K562 (cell line): ENCODE measurements around the gene DDAH1. TPM values are rescaled to one million over a fixed set of nuclear protein-coding genes. Genes with fewer than 3 reads are reported as not detected.

ENCODE experiments used
- ATAC-seq: fragments of 200-7000 bp; cut with Tn5 transposase; 3 replicates; pipeline ENCODE4 v1.9.1; 2020; ENCODE audit warnings: moderate library complexity
- BruUV-seq: library from RNA; stranded (reverse); fragments of 400-500 nt; replicated peaks from 2 replicates; lab custom pipeline; 2021; lab: Mats Ljungman, UMichigan
- CTCF ChIA-PET: fragments of 300-600 bp; formaldehyde crosslinking; extraction: SDS; loops from one replicate; lab custom pipeline; 2021; ENCODE audit warnings: low intra/inter-chr PET ratio; lab: Yijun Ruan, JAX
- POLR2A ChIA-PET: fragments of 300-600, 350-650 bp; sonication (Branson Sonifier 250); formaldehyde crosslinking; extraction: SDS; loops from one replicate; lab custom pipeline; 2021; ENCODE audit warnings: antibody characterized with exemption, inconsistent platforms; lab: Yijun Ruan, JAX
- DNase-seq, 4 experiments: peaks; one replicate each; pipeline versions ENCODE4 v3.0.0 to v3.0.0-alpha.2; 2011 to 2018; ENCODE audit warnings: low spot score in 3 of 4, mixed read lengths in 3 of 4; ENCODE audit errors: extremely low read depth in 1 of 4
- FAIRE-seq: peaks from 2 replicates; lab custom pipeline; 2011; peaks lifted over from hg19 to GRCh38; lab: Jason Lieb, UNC
- H2AFZ ChIP-seq: 2 replicates; pipeline ENCODE4 v1.6.0; 2011; ENCODE audit warnings: low read depth, low read length, control low read depth, inconsistent platforms
- H3K27ac ChIP-seq: fragments of 200-600 bp; 3 replicates; pipeline ENCODE4 v1.8.0; 2011; ENCODE audit warnings: low read depth, mild to moderate bottlenecking, control low read depth, inconsistent platforms, low read length, moderate library complexity, mixed read lengths; ENCODE audit errors: extremely low read depth
- H3K27me3 ChIP-seq, 2 experiments: fragments of 300-600 bp in 1 of 2; 2 replicates in 1 of 2; 3 replicates in 1 of 2; pipeline versions ENCODE4 v1.6.0 to v1.8.0; 2011; ENCODE audit warnings: inconsistent platforms in 2 of 2, low read length in 2 of 2, mild to moderate bottlenecking in 1 of 2, mixed read lengths in 1 of 2, moderate library complexity in 1 of 2; ENCODE audit not compliant: control insufficient read depth in 2 of 2, insufficient read depth in 2 of 2
- H3K36me3 ChIP-seq: fragments of 300-600 bp; 3 replicates; pipeline ENCODE4 v1.8.0; 2011; ENCODE audit warnings: mild to moderate bottlenecking, low read length, inconsistent platforms; ENCODE audit not compliant: control insufficient read depth, insufficient read depth
- H3K4me1 ChIP-seq, 2 experiments: fragments of 200-600 bp in 1 of 2; replicated peaks in 1 of 2; 2 replicates in 1 of 2; 3 replicates in 1 of 2; pipeline versions ENCODE4 v1.5.1 to v1.8.0; 2011; ENCODE audit warnings: inconsistent platforms in 2 of 2, low read length in 2 of 2, mild to moderate bottlenecking in 1 of 2, mixed read lengths in 1 of 2, moderate library complexity in 1 of 2; ENCODE audit not compliant: control insufficient read depth in 2 of 2, insufficient read depth in 2 of 2
- H3K4me2 ChIP-seq: 2 replicates; pipeline ENCODE4 v1.6.1; 2011; ENCODE audit warnings: low read length, control low read depth, inconsistent platforms, mixed read lengths; ENCODE audit not compliant: insufficient read depth
- H3K4me3 ChIP-seq: fragments of 200-600 bp; sonication (generic), shearing (Covaris generic); 2 replicates; pipeline ENCODE4 v1.5.1; 2016; ENCODE audit warnings: control low read depth, inconsistent platforms
- H3K79me2 ChIP-seq: fragments of 200-600 bp; 3 replicates; pipeline ENCODE4 v1.8.0; 2011; ENCODE audit warnings: low read length, inconsistent platforms; ENCODE audit not compliant: control insufficient read depth, insufficient read depth
- H3K9ac ChIP-seq, 2 experiments: 2 replicates each; pipeline versions ENCODE4 v1.6.0 to v1.6.1; 2011; ENCODE audit warnings: low read depth in 2 of 2, low read length in 2 of 2, control low read depth in 1 of 2, inconsistent platforms in 1 of 2, mild to moderate bottlenecking in 1 of 2, mixed read lengths in 1 of 2; ENCODE audit not compliant: insufficient read depth in 1 of 2
- H3K9me1 ChIP-seq: one replicate; pipeline ENCODE4 v1.6.0; 2011; ENCODE audit warnings: inconsistent platforms, mild to moderate bottlenecking, low read length, moderate library complexity; ENCODE audit not compliant: control insufficient read depth, insufficient read depth
- H3K9me3 ChIP-seq: replicated peaks from 2 replicates; pipeline ENCODE4 v1.5.1; 2011; ENCODE audit warnings: low read depth, low read length, inconsistent platforms; ENCODE audit not compliant: control insufficient read depth, insufficient read depth
- H4K20me1 ChIP-seq: replicated peaks from 2 replicates; pipeline ENCODE4 v1.6.1; 2011; ENCODE audit warnings: low read length, inconsistent platforms, mixed read lengths; ENCODE audit not compliant: control insufficient read depth, insufficient read depth
- BCOR ChIP-seq: fragments of 450-650 bp; IDR thresholded peaks from 2 replicates; pipeline ENCODE4 v1.6.1; 2016
- CHAMP1 ChIP-seq: fragments of 450-650 bp; IDR thresholded peaks from 2 replicates; pipeline ENCODE4 v1.6.1; 2016; ENCODE audit warnings: mild to moderate bottlenecking
- CHD4 ChIP-seq: fragments of 200-600 bp; sonication (generic); IDR thresholded peaks from 3 replicates; pipeline ENCODE4 v1.6.1; 2012; ENCODE audit warnings: low read depth, mild to moderate bottlenecking, mixed read lengths, low read length, inconsistent platforms; ENCODE audit not compliant: insufficient read depth, insufficient replicate concordance, poor library complexity, severe bottlenecking
- EP400 ChIP-seq: fragments of 450-650 bp; IDR thresholded peaks from 2 replicates; pipeline ENCODE4 v1.6.1; 2017; ENCODE audit warnings: antibody characterized with exemption, mild to moderate bottlenecking, moderate library complexity
- FOXK2 ChIP-seq, 2 experiments: fragments of 450-650 bp; IDR thresholded peaks in 1 of 2; conservative IDR thresholded peaks in 1 of 2; 2 replicates each; pipeline ENCODE4 v1.6.1; 2016; ENCODE audit warnings: low read depth in 2 of 2, mild to moderate bottlenecking in 1 of 2
- HMBOX1 ChIP-seq: sonication (generic); IDR thresholded peaks from 2 replicates; pipeline ENCODE4 v1.6.1; 2016
- HOXB6 ChIP-seq: fragments of 250-450 bp; sonication (Bioruptor Pico); IDR thresholded peaks from 2 replicates; pipeline ENCODE4 v1.5.1; 2022; ENCODE audit warnings: mild to moderate bottlenecking, borderline replicate concordance
- NCOA6 ChIP-seq: fragments of 450-650 bp; IDR thresholded peaks from 2 replicates; pipeline ENCODE4 v1.6.1; 2017; ENCODE audit warnings: mild to moderate bottlenecking
- RNF219 ChIP-seq: fragments of 250-450 bp; sonication (Bioruptor Pico); IDR thresholded peaks from 2 replicates; pipeline ENCODE4 v1.5.0; 2022; ENCODE audit warnings: mild to moderate bottlenecking
- SLC30A9 ChIP-seq: fragments of 250-450 bp; sonication (Bioruptor Pico); IDR thresholded peaks from 2 replicates; pipeline ENCODE4 v1.8.0; 2022; ENCODE audit warnings: mild to moderate bottlenecking, moderate library complexity
- TBL1XR1 ChIP-seq, 2 experiments: IDR thresholded peaks; 2 replicates each; pipeline ENCODE4 v1.6.1; 2012; ENCODE audit warnings: improper control_type of control experiment in 2 of 2, low read length in 2 of 2, mild to moderate bottlenecking in 1 of 2
- ZNF121 ChIP-seq: sonication (generic); formaldehyde crosslinking; conservative IDR thresholded peaks from 2 replicates; pipeline ENCODE4 v1.8.0; 2022; ENCODE audit warnings: missing genetic modification reagents
- ZNF324 ChIP-seq: fragments of 250-450 bp; sonication (Bioruptor Pico); IDR thresholded peaks from 2 replicates; pipeline ENCODE4 v1.4.0; 2020; ENCODE audit warnings: mild to moderate bottlenecking
- ZNF445 ChIP-seq: fragments of 250-450 bp; sonication (Bioruptor Pico); IDR thresholded peaks from 2 replicates; pipeline ENCODE4 v1.4.0; 2020; ENCODE audit warnings: low read depth, mild to moderate bottlenecking, moderate library complexity
- ZNF551 ChIP-seq: fragments of 250-450 bp; sonication (Bioruptor Pico); IDR thresholded peaks from 2 replicates; pipeline ENCODE4 v1.5.0; 2021; ENCODE audit warnings: mild to moderate bottlenecking, moderate library complexity
- ZNF764 ChIP-seq: fragments of 250-450 bp; sonication (Bioruptor Pico); IDR thresholded peaks from 2 replicates; pipeline ENCODE4 v1.4.0; 2020; ENCODE audit warnings: low read depth, mild to moderate bottlenecking, moderate library complexity
- ZNF780A ChIP-seq: fragments of 250-450 bp; sonication (Bioruptor Pico); IDR thresholded peaks from 2 replicates; pipeline ENCODE4 v1.5.0; 2021; ENCODE audit warnings: mild to moderate bottlenecking
- WGBS: fragments of 100-300 bp; shearing (Covaris generic); methylation state at CpG from one replicate; pipeline ENCODE4 v1.1.6; 2016; ENCODE audit warnings: low coverage, mixed read lengths; ENCODE audit not compliant: insufficient coverage; ENCODE audit errors: missing lambda C conversion rate; 5-methylcytosine and 5-hydroxymethylcytosine counted together
- in situ Hi-C: fragments of 300-500 bp; cut with MboI; formaldehyde crosslinking; loops from 4 replicates; pipeline ENCODE4 v1.15.0; 2018; ENCODE audit warnings: inconsistent platforms, mixed read lengths
- intact Hi-C: fragments of 100-400 bp; cut with micrococcal nuclease; formaldehyde crosslinking; loops from 2 replicates; pipeline ENCODE4 v1.14.2; 2022
- polyA plus RNA-seq, 8 experiments: library from polyadenylated mRNA; depleted of rRNA in 4 of 8; stranded (reverse) in 5 of 8; unstranded in 3 of 8; fragments of >200 nt; fragmentation: Nextera tagmentation in 2 of 8; fragmentation: Illumina TruSeq in 1 of 8; extraction: Ambion mirVana in 2 of 8; extraction: Trizol in 1 of 8; gene quantifications; 2 replicates each; pipeline versions ENCODE4 v1.2.1 to v1.2.3, GENCODE V29; 2011 to 2014; ENCODE audit warnings: inconsistent platforms in 1 of 8, missing spikeins in 1 of 8
- total RNA-seq, 7 experiments: library from RNA; depleted of rRNA in 6 of 7; stranded (reverse); fragments of >200 nt in 6 of 7; fragmentation: Illumina TruSeq in 2 of 7; extraction: Trizol in 2 of 7; gene quantifications; 2 replicates each; pipeline versions ENCODE4 v1.2.1 to v1.2.3, GENCODE V29; 2011 to 2021; ENCODE audit warnings: low replicate concordance in 1 of 7
- TF ChIP-seq, protein P1 (sequence below): fragments of 450-650 bp; IDR thresholded peaks from 2 replicates; pipeline ENCODE4 v1.6.1; 2016; ENCODE audit warnings: missing biosample characterization, missing genetic modification characterization

DDAH1 gene
- total and polyA plus RNA-seq, 9 of the 15 experiments (the other 6 are each of a cell fraction or from before 2014, with no cell fraction given), result 0.04 to 0.24 (median 0.10) TPM

DNA sequence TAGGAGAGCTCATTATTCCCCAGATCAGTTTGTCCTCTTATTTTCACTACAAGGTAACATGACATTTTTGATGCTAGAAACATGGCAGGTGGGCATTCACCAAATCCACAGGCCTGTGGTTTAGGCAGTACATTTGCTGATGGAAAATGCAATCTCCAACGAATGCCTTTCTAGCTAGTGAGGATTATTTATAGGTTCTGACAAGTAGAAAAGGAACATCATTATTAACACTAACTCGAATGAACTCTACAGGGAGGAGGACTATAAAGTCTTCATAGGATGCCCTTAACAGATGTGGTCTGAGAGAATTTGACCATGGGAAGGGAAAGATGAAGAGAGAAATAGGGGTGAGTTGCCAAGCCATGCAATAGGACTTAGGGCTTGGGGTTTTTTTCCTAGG, 117.1 kb downstream of the DDAH1 start:
- BruUV-seq, result no TSS peak
- Histone ChIP-seq H3K4me1 (no peaks in the 10 kb centered on the region), H3K79me2 (no peaks in the 10 kb centered on the region), H3K4me2 (no peak overlapping the region), H3K27ac (no peak overlapping the region), H3K9me1 (no peaks in the 10 kb centered on the region), H3K4me3 (no peak overlapping the region), H3K27me3 (no peaks in the 10 kb centered on the region), H3K9me3 (no peaks in the 10 kb centered on the region), H2AFZ (no peak overlapping the region), H3K9ac (no peak overlapping the region), H3K36me3 (no peaks in the 10 kb centered on the region), H4K20me1 (no peaks in the 10 kb centered on the region)
- FAIRE-seq, result no peak
- in situ Hi-C loops, result no loop called here
- 0% methylated on average over 2 of the region's 2 CpGs for WGBS
- intact Hi-C loops, result loop anchor here (10.0 kb wide), 1 partner anchor 237 kb away; the partner anchor contains the start of gene CCN1
- ChIA-PET CTCF (no interaction called here), POLR2A (no interaction called here)
- ATAC-seq, result no peak
- no peak for DNase-seq
- TF ChIP-seq CHAMP1, result no peak
- TF ChIP-seq HMBOX1, result no peak
- no peak for TF ChIP-seq SLC30A9 (CRISPR knock-in tag)
- no peak for TF ChIP-seq BCOR
- no peak for TF ChIP-seq NCOA6
- no peak for TF ChIP-seq ZNF780A
- no peak for TF ChIP-seq CHD4
- TF ChIP-seq, protein P1, sequence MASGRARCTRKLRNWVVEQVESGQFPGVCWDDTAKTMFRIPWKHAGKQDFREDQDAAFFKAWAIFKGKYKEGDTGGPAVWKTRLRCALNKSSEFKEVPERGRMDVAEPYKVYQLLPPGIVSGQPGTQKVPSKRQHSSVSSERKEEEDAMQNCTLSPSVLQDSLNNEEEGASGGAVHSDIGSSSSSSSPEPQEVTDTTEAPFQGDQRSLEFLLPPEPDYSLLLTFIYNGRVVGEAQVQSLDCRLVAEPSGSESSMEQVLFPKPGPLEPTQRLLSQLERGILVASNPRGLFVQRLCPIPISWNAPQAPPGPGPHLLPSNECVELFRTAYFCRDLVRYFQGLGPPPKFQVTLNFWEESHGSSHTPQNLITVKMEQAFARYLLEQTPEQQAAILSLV, result no peak
- TF ChIP-seq ZNF121, result no peak
- no peak for TF ChIP-seq ZNF324 (CRISPR knock-in tag)
- no peak for TF ChIP-seq FOXK2 (conservative IDR thresholded peaks at IDR 0.05 in 1 of 2, IDR thresholded peaks at IDR 0.05 in 1 of 2; ENCODE audit: low read depth in 2 of 2)
- TF ChIP-seq EP400, result no peak
- TF ChIP-seq ZNF445, result no peak
- no peak for TF ChIP-seq RNF219 (CRISPR knock-in tag)
- no peak for TF ChIP-seq ZNF551 (CRISPR knock-in tag)
- no peak for TF ChIP-seq TBL1XR1 (IDR thresholded peaks at IDR 0.05; ENCODE audit: low read length in 2 of 2)
- TF ChIP-seq HOXB6 (CRISPR knock-in tag), result no peak
- TF ChIP-seq ZNF764, result no peak
